Ishikawa (cell line): Measurements from ENCODE around the gene PRPF19.

Source experiments
- CEBPB ChIP-seq: IDR thresholded peaks from 2 replicates; pipeline ENCODE4 v1.6.1; 2012
- CREB1 ChIP-seq: IDR thresholded peaks from 2 replicates; pipeline ENCODE4 v1.6.1; 2012; ENCODE audit warnings: low read depth
- EGR1 ChIP-seq: IDR thresholded peaks from 2 replicates; pipeline ENCODE4 v1.6.1; 2012
- EP300 ChIP-seq: IDR thresholded peaks from 2 replicates; pipeline ENCODE4 v1.6.1; 2012; ENCODE audit warnings: borderline replicate concordance
- FOXM1 ChIP-seq: IDR thresholded peaks from 2 replicates; pipeline ENCODE4 v1.6.1; 2012; ENCODE audit warnings: low read depth, borderline replicate concordance
- NFIC ChIP-seq: IDR thresholded peaks from 2 replicates; pipeline ENCODE4 v1.6.1; 2012
- RAD21 ChIP-seq: IDR thresholded peaks from 2 replicates; pipeline ENCODE4 v1.6.1; 2012; ENCODE audit warnings: low read depth
- TAF1 ChIP-seq: IDR thresholded peaks from 2 replicates; pipeline ENCODE4 v1.6.1; 2012; ENCODE audit warnings: low read depth, mild to moderate bottlenecking
- TCF12 ChIP-seq: IDR thresholded peaks from 2 replicates; pipeline ENCODE4 v1.6.1; 2012; ENCODE audit warnings: low read depth
- TEAD4 ChIP-seq: IDR thresholded peaks from 2 replicates; pipeline ENCODE4 v1.6.1; 2012
- YY1 ChIP-seq: IDR thresholded peaks from 2 replicates; pipeline ENCODE4 v1.6.1; 2012; ENCODE audit warnings: low read depth
- ZBTB7A ChIP-seq: IDR thresholded peaks from 2 replicates; pipeline ENCODE4 v1.6.1; 2012; ENCODE audit warnings: low read depth
- TF ChIP-seq, protein P1 (sequence below): IDR thresholded peaks from 2 replicates; pipeline ENCODE4 v1.6.1; 2012
- TF ChIP-seq, protein P2 (sequence below): IDR thresholded peaks from 2 replicates; pipeline ENCODE4 v1.6.1; 2012; ENCODE audit warnings: low read depth, mild to moderate bottlenecking
- TF ChIP-seq, protein P3 (sequence below): IDR thresholded peaks from 2 replicates; pipeline ENCODE4 v1.6.1; 2012

PRPF19 gene

DNA sequence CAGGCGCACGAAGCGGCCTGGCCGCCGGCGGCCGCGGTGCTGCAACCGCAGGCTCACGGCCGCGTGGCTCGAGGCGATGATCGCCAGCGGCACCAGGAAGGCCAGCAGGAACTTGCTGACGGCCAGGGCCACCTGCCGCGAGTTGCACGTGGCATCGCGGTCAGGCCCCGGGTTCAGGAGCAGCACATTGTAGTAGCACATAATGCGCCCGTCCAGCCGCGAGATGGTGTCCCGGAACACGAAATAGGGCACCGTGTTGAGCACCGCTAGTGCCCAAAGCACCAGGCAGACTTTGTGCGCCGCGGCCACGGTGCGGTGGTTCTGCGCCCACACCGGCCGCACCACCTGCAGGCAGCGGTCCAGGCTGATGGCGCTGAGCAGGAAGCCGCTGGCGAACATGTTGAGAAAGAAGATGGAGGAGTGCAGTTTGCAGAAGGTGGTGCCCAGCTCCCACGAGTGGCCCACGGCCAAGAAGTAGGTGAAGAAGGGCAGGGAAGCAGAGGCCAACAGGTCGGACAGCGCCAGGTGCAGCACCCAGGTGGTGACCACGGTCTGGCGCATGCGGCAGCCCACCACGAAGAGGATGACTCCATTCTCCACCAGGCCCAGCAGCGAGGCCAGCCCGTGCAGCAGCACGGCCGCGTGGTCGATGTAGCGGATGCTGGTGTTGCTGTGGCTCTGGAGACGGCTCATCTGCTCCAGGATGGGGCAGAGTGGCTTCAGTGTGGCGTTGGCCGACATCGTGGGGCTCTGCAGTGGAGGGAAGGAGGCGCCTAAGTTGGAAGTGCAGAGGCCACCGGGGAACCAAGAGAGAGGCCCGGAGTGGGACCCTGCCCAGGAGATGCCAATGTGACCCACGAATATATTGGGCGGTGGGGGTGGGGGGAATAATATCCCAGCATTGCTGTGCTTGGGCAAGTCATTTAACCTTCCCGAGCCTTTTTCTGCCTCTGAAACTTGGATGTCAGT is 53.1 kb downstream of the PRPF19 start:
- TF ChIP-seq, protein P1, sequence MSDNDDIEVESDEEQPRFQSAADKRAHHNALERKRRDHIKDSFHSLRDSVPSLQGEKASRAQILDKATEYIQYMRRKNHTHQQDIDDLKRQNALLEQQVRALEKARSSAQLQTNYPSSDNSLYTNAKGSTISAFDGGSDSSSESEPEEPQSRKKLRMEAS, result no peak
- TF ChIP-seq FOXM1, result no peak
- TF ChIP-seq, protein P2, sequence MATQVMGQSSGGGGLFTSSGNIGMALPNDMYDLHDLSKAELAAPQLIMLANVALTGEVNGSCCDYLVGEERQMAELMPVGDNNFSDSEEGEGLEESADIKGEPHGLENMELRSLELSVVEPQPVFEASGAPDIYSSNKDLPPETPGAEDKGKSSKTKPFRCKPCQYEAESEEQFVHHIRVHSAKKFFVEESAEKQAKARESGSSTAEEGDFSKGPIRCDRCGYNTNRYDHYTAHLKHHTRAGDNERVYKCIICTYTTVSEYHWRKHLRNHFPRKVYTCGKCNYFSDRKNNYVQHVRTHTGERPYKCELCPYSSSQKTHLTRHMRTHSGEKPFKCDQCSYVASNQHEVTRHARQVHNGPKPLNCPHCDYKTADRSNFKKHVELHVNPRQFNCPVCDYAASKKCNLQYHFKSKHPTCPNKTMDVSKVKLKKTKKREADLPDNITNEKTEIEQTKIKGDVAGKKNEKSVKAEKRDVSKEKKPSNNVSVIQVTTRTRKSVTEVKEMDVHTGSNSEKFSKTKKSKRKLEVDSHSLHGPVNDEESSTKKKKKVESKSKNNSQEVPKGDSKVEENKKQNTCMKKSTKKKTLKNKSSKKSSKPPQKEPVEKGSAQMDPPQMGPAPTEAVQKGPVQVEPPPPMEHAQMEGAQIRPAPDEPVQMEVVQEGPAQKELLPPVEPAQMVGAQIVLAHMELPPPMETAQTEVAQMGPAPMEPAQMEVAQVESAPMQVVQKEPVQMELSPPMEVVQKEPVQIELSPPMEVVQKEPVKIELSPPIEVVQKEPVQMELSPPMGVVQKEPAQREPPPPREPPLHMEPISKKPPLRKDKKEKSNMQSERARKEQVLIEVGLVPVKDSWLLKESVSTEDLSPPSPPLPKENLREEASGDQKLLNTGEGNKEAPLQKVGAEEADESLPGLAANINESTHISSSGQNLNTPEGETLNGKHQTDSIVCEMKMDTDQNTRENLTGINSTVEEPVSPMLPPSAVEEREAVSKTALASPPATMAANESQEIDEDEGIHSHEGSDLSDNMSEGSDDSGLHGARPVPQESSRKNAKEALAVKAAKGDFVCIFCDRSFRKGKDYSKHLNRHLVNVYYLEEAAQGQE, result no peak
- TF ChIP-seq, protein P3, sequence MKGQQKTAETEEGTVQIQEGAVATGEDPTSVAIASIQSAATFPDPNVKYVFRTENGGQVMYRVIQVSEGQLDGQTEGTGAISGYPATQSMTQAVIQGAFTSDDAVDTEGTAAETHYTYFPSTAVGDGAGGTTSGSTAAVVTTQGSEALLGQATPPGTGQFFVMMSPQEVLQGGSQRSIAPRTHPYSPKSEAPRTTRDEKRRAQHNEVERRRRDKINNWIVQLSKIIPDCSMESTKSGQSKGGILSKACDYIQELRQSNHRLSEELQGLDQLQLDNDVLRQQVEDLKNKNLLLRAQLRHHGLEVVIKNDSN, result no peak
- no peak for TF ChIP-seq RAD21

DNA sequence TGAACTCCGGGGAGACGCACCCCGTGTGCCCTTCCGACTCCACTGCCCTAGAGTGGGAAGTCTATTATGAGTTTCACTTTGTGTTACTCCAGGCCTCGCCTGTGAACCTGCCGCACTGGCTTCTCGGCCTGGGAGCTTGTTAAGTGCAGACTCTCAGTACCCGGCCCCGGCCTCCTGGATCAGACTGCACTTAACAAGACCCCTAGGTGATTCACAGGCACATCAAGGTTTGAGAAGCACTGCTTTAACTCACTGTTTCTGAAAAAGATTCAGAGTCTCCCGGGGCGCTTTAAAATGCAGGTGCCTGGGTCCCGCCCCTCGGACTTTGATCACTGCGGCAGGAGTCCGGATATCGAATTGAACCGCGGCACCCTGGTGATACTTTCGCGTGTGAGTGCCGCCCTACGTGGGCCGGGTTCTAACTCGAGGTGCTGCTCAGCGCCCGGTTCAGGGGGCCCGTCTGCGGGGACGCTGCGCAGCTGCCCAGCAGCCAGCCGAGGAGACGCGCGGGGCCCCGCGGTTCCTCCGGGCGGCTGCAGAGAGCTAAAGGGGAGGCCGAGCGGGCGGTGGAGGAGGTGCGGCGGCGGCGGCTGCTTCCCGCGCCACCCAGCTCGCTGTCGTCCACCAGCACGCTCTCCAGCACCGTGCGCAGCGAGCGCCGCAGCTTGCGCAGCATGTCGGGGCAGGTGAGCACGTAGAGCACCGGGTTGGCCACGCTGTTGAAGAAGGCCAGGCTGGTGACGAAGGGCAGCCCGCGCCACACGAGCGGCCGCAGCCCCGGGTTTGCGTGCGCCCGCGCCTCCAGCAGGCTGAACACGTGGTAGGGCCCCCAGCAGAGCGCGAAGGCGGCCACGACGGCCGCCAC is 54.0 kb downstream of the PRPF19 start:
- TF ChIP-seq, protein P1, result no peak
- TF ChIP-seq CEBPB, result no peak
- no peak for TF ChIP-seq ZBTB7A
- no peak for TF ChIP-seq TAF1
- no peak for TF ChIP-seq TEAD4
- TF ChIP-seq FOXM1, result no peak
- TF ChIP-seq NFIC, result no peak
- TF ChIP-seq CREB1, result no peak
- TF ChIP-seq, protein P3, result no peak
- TF ChIP-seq EP300, result no peak
- TF ChIP-seq TCF12, result no peak
- no peak for TF ChIP-seq EGR1
- no peak for TF ChIP-seq RAD21
- TF ChIP-seq, protein P2, result no peak
- TF ChIP-seq YY1, result no peak

DNA sequence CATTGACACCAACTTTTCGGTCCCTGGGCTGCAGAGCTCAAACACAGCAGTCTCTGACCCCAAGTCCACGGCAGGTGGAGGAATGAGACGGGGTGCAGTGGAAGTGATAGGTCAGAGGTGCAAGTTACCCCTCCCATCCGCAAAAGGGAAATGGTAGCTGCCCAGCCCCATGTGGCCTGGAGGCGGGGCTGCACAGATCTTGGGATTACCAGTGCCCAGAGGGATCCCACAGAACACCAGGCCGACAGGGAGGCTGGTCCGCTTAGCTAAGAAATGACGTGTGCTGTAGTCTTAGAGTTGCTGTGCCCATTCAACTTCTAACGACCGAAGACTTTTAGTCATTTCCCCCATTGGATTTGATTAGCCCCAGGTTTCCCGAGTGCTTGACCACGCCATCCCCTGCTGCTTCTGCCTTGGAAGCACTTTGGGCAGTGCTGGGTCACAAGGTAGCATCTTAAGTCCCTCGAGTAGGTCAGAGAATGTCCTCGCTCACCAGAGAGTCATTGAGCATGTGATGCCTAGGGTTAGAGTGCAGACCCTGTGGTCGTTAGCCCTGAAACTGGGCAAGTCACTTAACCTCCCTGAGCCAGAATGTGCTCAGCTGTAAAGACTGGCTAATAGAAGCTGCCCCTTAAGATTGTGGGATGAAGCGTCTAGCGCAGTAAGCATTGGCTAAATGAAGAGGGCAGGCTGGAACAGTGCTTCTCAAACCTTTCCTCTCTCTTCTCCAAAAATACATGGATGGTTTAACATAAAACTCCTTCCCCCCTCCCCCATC is 54.9 kb downstream of the PRPF19 start:
- no peak for TF ChIP-seq CREB1
- TF ChIP-seq EP300, result no peak

DNA sequence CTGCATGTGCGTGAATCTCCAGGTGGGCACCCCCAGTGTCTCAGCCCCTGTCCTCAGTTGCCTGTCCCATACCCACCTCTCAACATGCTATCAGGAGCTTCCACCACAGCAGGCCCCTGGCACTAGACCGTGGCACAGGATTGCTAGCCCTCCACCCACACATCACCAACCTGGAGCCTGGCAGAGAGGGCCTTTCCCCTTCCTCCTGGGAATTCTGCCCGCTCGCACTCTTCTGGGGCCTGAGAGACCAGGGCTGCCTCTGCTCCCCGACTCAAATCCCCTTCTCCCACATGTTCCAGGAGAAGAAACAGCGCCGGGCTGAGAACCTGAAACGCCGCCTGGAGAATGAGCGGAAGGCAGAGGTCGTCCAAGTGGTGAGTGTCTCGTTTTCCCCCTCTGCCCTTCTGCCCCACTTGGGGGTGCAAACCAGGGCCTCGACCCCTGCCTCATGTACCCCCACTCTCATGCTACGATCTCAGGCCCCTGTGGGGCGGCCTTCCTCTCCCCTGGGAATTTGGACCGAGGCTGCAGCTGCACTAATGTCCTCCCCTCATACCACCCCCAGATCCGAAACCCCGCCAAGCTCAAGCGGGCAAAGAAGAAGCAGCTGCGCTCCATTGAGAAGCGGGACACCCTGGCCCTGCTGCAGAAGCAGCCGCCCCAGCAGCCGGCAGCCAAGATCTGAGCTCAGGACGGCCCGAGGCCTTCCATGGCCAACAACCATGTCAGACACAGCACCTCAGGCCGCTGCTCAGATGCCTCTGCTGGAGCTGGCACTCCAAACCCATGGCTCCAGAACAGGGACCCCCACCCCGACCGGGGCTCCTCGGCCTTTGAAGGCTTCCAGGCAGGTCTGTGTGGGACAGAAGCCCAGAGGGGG is 56.5 kb downstream of the PRPF19 start:
- TF ChIP-seq CREB1 (no peak), EGR1 (no peak), ZBTB7A (no peak), RAD21 (no peak), YY1 (no peak), CEBPB (no peak), FOXM1 (no peak), NFIC (no peak), TCF12 (no peak), TAF1 (no peak)
- TF ChIP-seq, protein P3, result no peak
- TF ChIP-seq, protein P1, result no peak
